HCT116 (cell line): ENCODE data around the gene CCDC157. TPM values are rescaled to one million over a fixed set of nuclear protein-coding genes. Genes with fewer than 3 reads are reported as not detected.

ENCODE experiments used
- ATAC-seq: fragments of 200-7000 bp; cut with Tn5 transposase; 2 replicates; pipeline ENCODE4 v1.9.1; 2020; ENCODE audit warnings: mild to moderate bottlenecking, moderate library complexity
- BruUV-seq: library from RNA; stranded (reverse); fragments of 400-500 nt; replicated peaks from 2 replicates; lab custom pipeline; 2021; lab: Mats Ljungman, UMichigan
- CTCF ChIA-PET: fragments of 300-600 bp; sonication (Branson Sonifier 250); formaldehyde crosslinking; loops from one replicate; lab custom pipeline; 2021; ENCODE audit warnings: antibody characterized with exemption; lab: Charles Lee
- POLR2A ChIA-PET: fragments of 300-600, 350-600 bp; sonication (Branson Sonifier 250); formaldehyde crosslinking; loops from one replicate; lab custom pipeline; 2021; ENCODE audit warnings: antibody characterized with exemption; lab: Charles Lee
- RAD21 ChIA-PET, 2 experiments: fragments of 300-600 bp; sonication (Branson Sonifier 250); formaldehyde crosslinking; loops; one replicate each; lab custom pipeline; 2023; ENCODE audit warnings: low total read pairs in 2 of 2; ENCODE audit not compliant: uncharacterized antibody in 2 of 2, unreplicated experiment in 2 of 2, low non-redundant PET in 1 of 2; lab: Charles Lee
- DNase-seq: peaks from one replicate; pipeline ENCODE4 v3.0.0-alpha.2; 2010; ENCODE audit warnings: low read depth, low spot score
- H2AFZ ChIP-seq: fragments of 200-600 bp; shearing (Covaris generic), sonication (generic); 2 replicates; pipeline ENCODE4 v1.6.1; 2017; ENCODE audit warnings: low read depth, mixed run types, mixed read lengths, antibody characterized with exemption, low read length; ENCODE audit not compliant: poor library complexity, severe bottlenecking
- H3K27ac ChIP-seq: 2 replicates; pipeline ENCODE4 v1.5.1; 2012; ENCODE audit warnings: low read depth, low read length
- H3K27me3 ChIP-seq: fragments of 200-600 bp; sonication (generic); 2 replicates; pipeline ENCODE4 v1.6.1; 2016; ENCODE audit warnings: mixed run types, low read length, mixed read lengths; ENCODE audit not compliant: insufficient read depth
- H3K36me3 ChIP-seq, 2 experiments: fragments of 200-500 bp in 1 of 2; fragments of 200-600 bp in 1 of 2; sonication (Bioruptor generic) in 1 of 2; sonication (generic) in 1 of 2; 2 replicates each; pipeline versions ENCODE4 v1.5.1 to v1.6.1; 2014 to 2016; ENCODE audit warnings: low read length in 2 of 2, inconsistent platforms in 1 of 2, mixed read lengths in 1 of 2, mixed run types in 1 of 2; ENCODE audit not compliant: insufficient read depth in 2 of 2, control insufficient read depth in 1 of 2
- H3K4me1 ChIP-seq, 2 experiments: fragments of 200-600 bp in 1 of 2; sonication (generic) in 1 of 2; 2 replicates each; pipeline versions ENCODE4 v1.5.1 to v1.6.1; 2012 to 2017; ENCODE audit warnings: low read length in 2 of 2, inconsistent platforms in 1 of 2, mild to moderate bottlenecking in 1 of 2, mixed read lengths in 1 of 2, mixed run types in 1 of 2, moderate library complexity in 1 of 2; ENCODE audit not compliant: insufficient read depth in 2 of 2, control insufficient read depth in 1 of 2
- H3K4me2 ChIP-seq: fragments of 200-600 bp; sonication (generic); 2 replicates; pipeline ENCODE4 v1.6.1; 2017; ENCODE audit warnings: mixed run types, low read length, mixed read lengths
- H3K4me3 ChIP-seq, 2 experiments: fragments of 200-600 bp in 1 of 2; sonication (generic) in 1 of 2; replicated peaks in 1 of 2; 2 replicates each; pipeline ENCODE4 v1.5.1; 2011 to 2016; ENCODE audit warnings: low read length in 2 of 2, control low read depth in 1 of 2, low read depth in 1 of 2, mild to moderate bottlenecking in 1 of 2, mixed read lengths in 1 of 2, mixed run types in 1 of 2
- H3K79me2 ChIP-seq: fragments of 200-600 bp; sonication (generic); 2 replicates; pipeline ENCODE4 v1.6.1; 2017; ENCODE audit warnings: mild to moderate bottlenecking, mixed run types, low read length, moderate library complexity, mixed read lengths; ENCODE audit not compliant: insufficient read depth
- H3K9ac ChIP-seq: fragments of 200-600 bp; sonication (generic); 2 replicates; pipeline ENCODE4 v1.6.1; 2016; ENCODE audit warnings: low read length, mixed read lengths
- H3K9me2 ChIP-seq: fragments of 200-600 bp; sonication (generic), shearing (Covaris generic); 2 replicates; pipeline ENCODE4 v1.6.1; 2017; ENCODE audit warnings: mixed run types, mild to moderate bottlenecking, moderate library complexity; ENCODE audit not compliant: insufficient read depth
- H3K9me3 ChIP-seq, 2 experiments: fragments of 200-500 bp in 1 of 2; fragments of 200-600 bp in 1 of 2; sonication (Bioruptor generic) in 1 of 2; sonication (generic) in 1 of 2; 2 replicates each; pipeline ENCODE4 v1.6.1; 2014 to 2017; ENCODE audit warnings: low read length in 2 of 2, mixed read lengths in 2 of 2, inconsistent platforms in 1 of 2, low read depth in 1 of 2, mild to moderate bottlenecking in 1 of 2, mixed run types in 1 of 2, moderate library complexity in 1 of 2; ENCODE audit not compliant: control insufficient read depth in 1 of 2, insufficient read depth in 1 of 2
- H4K20me1 ChIP-seq: fragments of 200-600 bp; sonication (generic), shearing (Covaris generic); 2 replicates; pipeline ENCODE4 v1.6.1; 2017; ENCODE audit warnings: mixed run types, mild to moderate bottlenecking, moderate library complexity; ENCODE audit not compliant: insufficient read depth
- CBX3 ChIP-seq: IDR thresholded peaks from 2 replicates; pipeline ENCODE4 v1.6.1; 2012; ENCODE audit warnings: low read depth
- CTCF ChIP-seq, 3 experiments: fragments of 200-600 bp in 1 of 3; sonication (generic) in 1 of 3; IDR thresholded peaks in 2 of 3; conservative IDR thresholded peaks in 1 of 3; 2 replicates each; pipeline ENCODE4 v1.5.1; 2012 to 2017; ENCODE audit warnings: low read depth in 2 of 3, low read length in 2 of 3, antibody characterized with exemption in 1 of 3, borderline replicate concordance in 1 of 3, control low read depth in 1 of 3, mild to moderate bottlenecking in 1 of 3, mixed read lengths in 1 of 3, mixed run types in 1 of 3, moderate library complexity in 1 of 3; ENCODE audit not compliant: insufficient read depth in 1 of 3
- ELF1 ChIP-seq: IDR thresholded peaks from 2 replicates; pipeline ENCODE4 v1.6.1; 2012; ENCODE audit warnings: low read depth, borderline replicate concordance
- EZH2phosphoT487 ChIP-seq: fragments of 200-600 bp; IDR thresholded peaks from 2 replicates; pipeline ENCODE4 v1.6.1; 2018; ENCODE audit warnings: antibody characterized with exemption, borderline replicate concordance
- FOSL1 ChIP-seq: IDR thresholded peaks from 2 replicates; pipeline ENCODE4 v1.6.1; 2012; ENCODE audit warnings: low read depth
- POLR2AphosphoS5 ChIP-seq: IDR thresholded peaks from 2 replicates; pipeline ENCODE4 v1.6.1; 2011; ENCODE audit warnings: mild to moderate bottlenecking, low read depth, low read length, moderate library complexity
- SIN3A ChIP-seq: IDR thresholded peaks from 2 replicates; pipeline ENCODE4 v1.6.1; 2012; ENCODE audit warnings: low read depth
- SP1 ChIP-seq: IDR thresholded peaks from 2 replicates; pipeline ENCODE4 v1.6.1; 2012; ENCODE audit warnings: low read depth
- TCF7L2 ChIP-seq: IDR thresholded peaks from 2 replicates; pipeline ENCODE4 v1.7.0; 2011; ENCODE audit warnings: borderline replicate concordance, inconsistent platforms; ENCODE audit not compliant: insufficient read depth, insufficient read length; ENCODE audit errors: extremely low read depth
- YY1 ChIP-seq: IDR thresholded peaks from 2 replicates; pipeline ENCODE4 v1.6.1; 2011; ENCODE audit warnings: low read length, low read depth, moderate library complexity, mild to moderate bottlenecking; ENCODE audit not compliant: insufficient replicate concordance; ENCODE audit errors: extremely low read depth
- ZBTB33 ChIP-seq: IDR thresholded peaks from 2 replicates; pipeline ENCODE4 v1.6.1; 2011; ENCODE audit warnings: mild to moderate bottlenecking, low read length, moderate library complexity; ENCODE audit not compliant: insufficient replicate concordance; ENCODE audit errors: extremely low read depth
- ZFX ChIP-seq: fragments of 450-650 bp; IDR thresholded peaks from 2 replicates; pipeline ENCODE4 v1.6.1; 2017
- ZNF274 ChIP-seq: fragments of 200-500 bp; sonication (Bioruptor generic); IDR thresholded peaks from 2 replicates; pipeline ENCODE4 v1.6.1; 2014; ENCODE audit warnings: mild to moderate bottlenecking, low read depth, low read length, inconsistent platforms
- intact Hi-C: fragments of 100-400 bp; cut with micrococcal nuclease; formaldehyde crosslinking; loops from 2 replicates; pipeline ENCODE4 v1.10.0; 2022
- total RNA-seq: library from RNA; stranded (reverse); gene quantifications from one replicate; pipeline ENCODE4 v1.2.1, GENCODE V29; 2021; ENCODE audit not compliant: unreplicated experiment
- TF ChIP-seq, protein P1 (sequence below): IDR thresholded peaks from 2 replicates; pipeline ENCODE4 v1.6.1; 2012
- TF ChIP-seq, protein P2 (sequence below): IDR thresholded peaks from 2 replicates; pipeline ENCODE4 v1.6.1; 2012

The CCDC157 gene
- total RNA-seq, 1 experiment from 2014 or later = 2.1 TPM

GRCh38 chr22:30336752-30337460 is 19.9 kb upstream of the CCDC157 start:
- CTCF ChIA-PET = no interaction called here
- Histone ChIP-seq H2AFZ (no peak overlapping the region), H3K79me2 (no peaks in the 10 kb centered on the region), H4K20me1 (no peaks in the 10 kb centered on the region), H3K27ac (no peak overlapping the region), H3K36me3 (peaks cover 64 to 91% of the 10 kb centered on the region in 2 experiments), H3K27me3 (no peaks in the 10 kb centered on the region), H3K9ac (no peak overlapping the region), H3K9me3 (no peaks in the 10 kb centered on the region), H3K4me1 (no peaks in the 10 kb centered on the region), H3K4me3 (no peak overlapping the region), H3K9me2 (no peaks in the 10 kb centered on the region), H3K4me2 (no peak overlapping the region)
- RAD21 ChIA-PET = no interaction called here
- ATAC-seq (no peak), DNase-seq (no peak)
- POLR2A ChIA-PET = no interaction called here
- intact Hi-C loops = no loop called here
- no peak for TF ChIP-seq POLR2AphosphoS5
- TF ChIP-seq ZBTB33 = no peak
- no peak for TF ChIP-seq SP1
- TF ChIP-seq EZH2phosphoT487 = no peak
- TF ChIP-seq SIN3A = no peak
- no peak for TF ChIP-seq TCF7L2
- no peak for TF ChIP-seq CTCF (IDR thresholded peaks at IDR 0.05 in 2 of 3, conservative IDR thresholded peaks at IDR 0.05 in 1 of 3; ENCODE audit: borderline replicate concordance in 1 of 3, insufficient read depth in 1 of 3, low read depth in 2 of 3, low read length in 2 of 3)
- TF ChIP-seq ZNF274 = no peak
- TF ChIP-seq, protein P1, sequence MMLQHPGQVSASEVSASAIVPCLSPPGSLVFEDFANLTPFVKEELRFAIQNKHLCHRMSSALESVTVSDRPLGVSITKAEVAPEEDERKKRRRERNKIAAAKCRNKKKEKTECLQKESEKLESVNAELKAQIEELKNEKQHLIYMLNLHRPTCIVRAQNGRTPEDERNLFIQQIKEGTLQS = no peak
- TF ChIP-seq ZFX = no peak
- TF ChIP-seq FOSL1 = no peak
- no peak for TF ChIP-seq CBX3
- TF ChIP-seq YY1 = no peak
- TF ChIP-seq, protein P2, sequence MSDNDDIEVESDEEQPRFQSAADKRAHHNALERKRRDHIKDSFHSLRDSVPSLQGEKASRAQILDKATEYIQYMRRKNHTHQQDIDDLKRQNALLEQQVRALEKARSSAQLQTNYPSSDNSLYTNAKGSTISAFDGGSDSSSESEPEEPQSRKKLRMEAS = no peak
- TF ChIP-seq ELF1 = no peak
- BruUV-seq = no TSS peak
